ENCODE results near the gene RAPGEF6.
"Not testable (repeated sequence)": the region's sequence is repeated elsewhere in the genome, so short reads cannot be mapped to it uniquely, and the experiment has no call there.

Gene RAPGEF6

GRCh38 chr5:131641494-131641893 is 6.5 kb upstream of the RAPGEF6 start:
- peak in 1 of 4 experiments; percentile 16 for DNase-seq

- peak in 3 of 4 experiments; percentile 14 to 19 (median 17) for DNase-seq
Observed at GRCh38 chr5:131640043-131640856, 5.2 kb upstream of the RAPGEF6 start.

DNA sequence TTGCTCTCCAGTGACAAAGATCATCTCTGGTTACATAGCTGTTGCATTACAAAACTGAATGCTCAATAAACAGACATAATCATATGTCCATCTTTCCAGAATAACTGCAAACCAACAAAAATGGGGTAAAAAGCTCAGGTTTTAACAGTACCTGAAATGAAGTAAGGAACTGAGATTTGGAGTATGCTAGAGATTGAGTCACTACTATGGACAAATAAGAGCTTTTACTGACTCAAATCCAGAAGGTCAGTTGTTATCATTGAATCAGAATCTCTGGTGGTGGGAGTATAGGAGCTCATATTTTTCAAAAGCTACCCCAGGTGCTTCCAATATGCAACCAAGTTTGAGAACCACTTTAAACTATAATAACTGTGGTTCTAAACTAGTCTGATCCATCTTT is 4.1 kb upstream of the RAPGEF6 start:
- DNase-seq = no peak

GRCh38 chr5:131637694-131638093 is 2.7 kb upstream of the RAPGEF6 start:
- DNase-seq = peak in 1 of 4 experiments; percentile 11

GRCh38 chr5:131635684-131636572 is 899 bp upstream of the RAPGEF6 start:
- DNase-seq = peak; percentile 27 to 48 (median 38)

GRCh38 chr5:131634666-131634995 is 398 bp downstream of the RAPGEF6 start:
- DNase-seq = peak; percentile 59 to 73 (median 68)

DNA sequence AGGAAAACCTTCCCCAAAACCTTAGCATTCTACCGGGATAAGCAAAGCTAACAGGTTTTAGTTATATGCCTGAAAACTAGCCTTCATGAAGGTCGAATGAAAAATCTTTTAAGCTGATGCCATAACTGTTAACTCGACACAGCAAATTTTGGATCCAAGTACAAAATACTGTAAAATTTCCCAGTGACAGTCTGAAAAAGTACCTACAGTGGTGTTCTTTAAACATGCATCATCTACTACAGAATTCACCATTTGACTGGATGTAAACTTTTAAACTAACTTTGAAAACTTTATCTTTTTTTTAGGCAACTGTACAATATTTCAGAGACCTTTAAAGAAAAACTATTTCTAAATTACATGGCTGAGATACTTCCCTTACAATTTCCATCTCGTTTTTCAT is 791 bp downstream of the RAPGEF6 start:
- DNase-seq = peak in 1 of 4 experiments; percentile 15

GRCh38 chr5:131633830-131634229 is 1.2 kb downstream of the RAPGEF6 start:
- peak in 3 of 4 experiments; percentile 7 to 37 (median 26) for DNase-seq

- no peak for DNase-seq
Observed at GRCh38 chr5:131630963-131631350, 4.1 kb downstream of the RAPGEF6 start.

GRCh38 chr5:131630208-131630962 is 4.6 kb downstream of the RAPGEF6 start:
- DNase-seq = peak in 1 of 4 experiments; percentile 12

GRCh38 chr5:131628990-131629389 is 6.0 kb downstream of the RAPGEF6 start:
- no peak for DNase-seq

DNA sequence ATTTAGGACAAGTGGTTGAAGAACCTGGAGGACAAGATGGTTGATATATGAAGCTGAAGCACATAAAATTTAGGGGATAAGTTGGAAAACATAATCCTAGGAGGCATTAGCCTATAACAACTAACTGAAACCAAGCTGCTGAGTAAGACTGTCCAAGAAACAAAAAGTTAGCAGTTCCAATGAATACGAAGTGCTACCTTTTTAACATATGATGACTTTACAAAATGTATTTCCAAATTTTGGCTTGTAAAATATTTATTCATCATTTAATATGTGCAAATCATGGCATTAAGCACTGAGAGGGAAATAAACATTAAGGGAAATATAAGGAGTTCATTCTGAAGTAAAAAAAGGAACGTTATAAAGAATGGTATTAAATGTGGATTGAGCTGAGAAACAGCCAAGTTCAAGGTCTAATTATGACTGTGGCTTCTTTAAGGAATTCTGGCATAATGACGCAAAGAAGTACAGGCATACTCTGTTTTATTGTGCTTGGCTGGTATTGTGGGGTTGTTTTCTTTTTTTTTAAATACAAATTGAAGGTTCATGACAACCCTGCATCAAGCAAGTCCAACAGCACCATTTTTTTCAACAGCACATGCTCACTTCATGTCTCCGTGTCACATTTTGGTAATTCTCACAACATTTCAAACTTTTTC is 7.7 kb downstream of the RAPGEF6 start:
- no peak for DNase-seq

DNA sequence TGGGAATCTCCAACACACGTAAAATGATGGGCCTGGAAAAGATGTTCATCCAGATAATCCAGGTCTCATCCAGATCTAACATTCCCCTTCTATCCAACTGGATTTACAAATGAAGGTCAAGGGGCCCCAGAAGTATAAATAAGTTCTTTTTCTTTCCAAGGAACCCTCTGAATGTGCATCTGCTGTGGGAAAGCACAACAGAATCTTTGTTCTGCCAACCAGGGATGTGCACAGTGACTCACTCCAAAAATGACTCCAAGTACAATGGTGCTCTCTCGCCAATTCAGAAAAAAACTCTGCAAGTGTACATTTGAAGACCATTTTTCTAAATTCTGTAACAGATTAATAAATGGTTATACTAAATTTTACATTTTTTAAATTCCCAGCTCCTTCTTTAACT is 12.4 kb downstream of the RAPGEF6 start:
- DNase-seq = no peak

GRCh38 chr5:131621164-131621563 is 13.9 kb downstream of the RAPGEF6 start:
- DNase-seq = not testable (repeated sequence)

- no peak for DNase-seq
Observed at GRCh38 chr5:131619102-131619501, 15.9 kb downstream of the RAPGEF6 start.

DNA sequence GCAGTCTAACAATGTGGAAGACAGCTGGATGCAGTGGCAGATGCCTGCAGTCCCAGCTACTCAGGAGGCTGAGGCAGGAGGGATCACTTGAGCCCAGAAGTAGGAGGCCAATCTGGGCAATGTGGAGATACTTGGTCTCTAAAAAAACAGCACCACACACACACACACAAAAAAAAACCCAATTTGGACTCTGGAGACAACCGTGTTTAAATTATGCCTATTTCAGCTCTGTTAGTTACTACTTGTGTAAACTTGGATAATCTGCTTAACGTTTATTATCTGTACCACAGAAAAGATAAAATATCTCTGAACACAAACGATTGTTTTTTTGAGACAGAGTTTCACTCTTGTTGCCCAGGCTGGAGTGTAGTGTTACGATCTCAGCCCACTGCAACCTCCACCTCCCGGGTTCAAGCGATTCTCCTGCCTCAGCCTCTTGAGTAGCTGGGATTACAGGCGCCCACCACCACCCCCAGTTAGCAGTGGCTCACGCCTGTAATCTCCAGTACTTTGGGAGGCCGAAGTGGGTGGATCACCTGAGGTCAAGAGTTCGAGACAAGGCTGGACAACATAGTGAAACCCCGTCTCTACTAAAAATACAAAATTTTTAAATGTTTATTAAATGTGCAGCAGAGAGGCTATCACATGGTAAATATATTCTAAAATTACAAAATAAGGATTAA is 17.7 kb downstream of the RAPGEF6 start:
- no peak for DNase-seq

DNA sequence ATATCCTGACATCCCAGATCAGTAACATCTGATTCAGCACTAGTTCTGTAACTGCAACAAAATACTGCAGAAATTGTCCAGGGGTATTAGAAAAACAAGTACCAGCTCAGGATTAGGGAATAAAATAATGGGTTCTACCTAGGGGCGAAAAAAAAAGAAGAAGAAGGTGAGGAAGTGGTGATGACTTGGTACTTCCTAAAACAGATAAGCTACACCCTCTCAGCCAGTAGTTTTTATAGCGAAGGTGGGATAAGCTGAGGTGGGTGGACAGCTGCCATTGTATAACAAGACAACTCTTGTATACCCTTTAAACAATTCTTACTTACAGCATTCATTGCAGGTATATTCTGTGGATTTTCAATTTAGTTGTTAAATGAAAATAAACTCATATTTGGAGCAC is 19.1 kb downstream of the RAPGEF6 start:
- no peak for DNase-seq

- no peak for DNase-seq
Observed at GRCh38 chr5:131613423-131613822, 21.6 kb downstream of the RAPGEF6 start.

DNA sequence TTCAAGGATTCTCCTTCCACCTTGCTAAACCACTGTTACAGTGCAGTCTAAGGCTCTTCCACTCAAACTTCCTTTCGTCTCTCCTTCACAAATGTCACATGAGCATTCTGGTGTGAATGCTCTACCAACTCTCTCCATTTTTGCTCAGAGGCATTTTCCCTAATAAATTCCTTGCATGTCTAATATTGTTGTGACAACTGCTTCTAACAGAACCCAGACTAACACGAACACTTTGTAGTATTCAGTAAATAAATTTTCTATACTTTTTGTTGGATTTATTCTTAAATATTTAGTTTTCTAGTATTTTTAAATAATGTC is 24.0 kb downstream of the RAPGEF6 start:
- DNase-seq = no peak

GRCh38 chr5:131610198-131611063 is 24.6 kb downstream of the RAPGEF6 start:
- DNase-seq = no peak

- DNase-seq = no peak
Observed at GRCh38 chr5:131609774-131610173, 25.3 kb downstream of the RAPGEF6 start.

Measured in suppressor macrophage (primary cell).